Measurements from ENCODE around the gene ZNF384. TPM values are rescaled to one million over a fixed set of nuclear protein-coding genes. Genes with fewer than 3 reads are reported as not detected.

Gene ZNF384
- total and polyA plus RNA-seq, 2 of the 8 experiments (the other 6 are each of a cell fraction or from before 2014, with no cell fraction given), result 59.0 to 59.6 TPM

DNA sequence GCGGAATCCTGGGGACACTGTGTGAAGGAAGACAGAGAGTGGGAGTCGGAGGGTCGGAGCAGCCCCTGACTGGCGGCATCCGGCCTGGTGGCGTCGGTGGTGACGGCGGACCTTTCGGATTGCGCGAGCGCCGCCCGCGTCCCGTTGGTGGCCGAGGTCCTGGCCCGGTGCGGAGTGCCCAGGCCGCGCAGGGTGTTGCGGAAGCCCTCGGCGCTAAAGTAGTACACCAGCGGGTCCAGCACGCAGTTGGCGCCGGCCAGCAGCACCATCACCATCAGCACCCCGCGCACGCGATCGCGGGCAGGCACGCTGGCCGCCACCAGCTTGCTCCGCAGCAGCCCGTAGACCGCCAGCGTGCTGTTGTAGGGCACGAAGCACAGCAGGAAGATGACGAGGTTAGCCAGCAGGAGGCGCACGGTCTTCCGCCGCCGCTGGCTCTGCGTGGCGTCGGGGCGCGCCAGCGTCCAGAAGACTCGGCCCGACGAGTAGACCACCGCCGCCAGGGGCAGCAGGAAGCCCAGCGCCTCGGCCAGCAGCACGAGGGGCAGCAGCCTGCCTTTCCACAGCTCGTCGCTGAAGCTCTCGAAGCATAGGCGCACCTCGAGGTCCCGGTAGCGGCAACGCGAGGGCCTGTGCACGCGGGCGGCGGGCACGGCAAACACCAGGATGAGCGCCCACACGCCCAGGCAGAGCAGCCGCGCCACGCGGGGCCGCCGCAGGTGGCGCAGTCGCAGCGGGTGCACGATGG is 68.9 kb downstream of the ZNF384 start:
- H3K79me1 ChIP-seq (ENCODE audit: low read depth, low read length), result no peaks in the 10 kb centered on the region
- peaks cover 3 to 7% (median 6%) of the 10 kb centered on the region in 4 experiments; a peak in 6 of 7 replicates for H3K4me1 ChIP-seq (replicated peaks in 1 of 4; ENCODE audit: control insufficient read depth in 3 of 4, insufficient read depth in 4 of 4, low read length in 3 of 4)
- no peak overlapping the region for H2BK120ac ChIP-seq (replicated peaks; ENCODE audit: low read depth, low read length)
- no peaks in the 10 kb centered on the region for H4K20me1 ChIP-seq (replicated peaks in 1 of 2; ENCODE audit: control insufficient read depth in 1 of 2, insufficient read depth in 2 of 2, low read length in 2 of 2)
- H3K36me3 ChIP-seq (ENCODE audit: control insufficient read depth in 2 of 4, insufficient read depth in 4 of 4, low read length in 3 of 4), result no peaks in the 10 kb centered on the region
- no peak overlapping the region for H2AK5ac ChIP-seq (ENCODE audit: low read depth, low read length)
- no peak overlapping the region for H3K23ac ChIP-seq (ENCODE audit: insufficient read length)
- H3K4me2 ChIP-seq (ENCODE audit: insufficient read depth in 1 of 2, low read depth in 2 of 2, low read length in 2 of 2), result peak overlapping the region; percentile 56 to 72
- H4K91ac ChIP-seq (replicated peaks; ENCODE audit: insufficient read length, low read length), result peak overlapping the region; percentile 94
- H3K9ac ChIP-seq (replicated peaks in 1 of 4; ENCODE audit: extremely low read depth in 1 of 4, low read depth in 3 of 4, low read length in 3 of 4), result peak overlapping the region in 3 of 4 experiments; percentile 17 to 71 (median 71); a peak in 4 of 7 replicates
- peak overlapping the region; percentile 97 for H4K8ac ChIP-seq (ENCODE audit: extremely low read depth, insufficient read depth, low read length)
- H3K18ac ChIP-seq (ENCODE audit: extremely low read depth, low read length), result peak overlapping the region; percentile 79
- peak overlapping the region; percentile 69; the same call in 1 of the 2 replicates for H2BK5ac ChIP-seq (ENCODE audit: low read depth, low read length)
- ChIA-PET POLR2A (ENCODE audit: partially characterized antibody) (interaction anchor here (0.5 to 4.2 kb wide), 17 partner anchors 12 to 133 kb away, joined by 3 to 18 read pairs (median 3); partner anchors contain the start of genes ACRBP, GAPDH and ZNF384), CTCF (ENCODE audit: partially characterized antibody) (interaction anchor here (0.6 to 8.7 kb wide), 43 partner anchors 8 to 249 kb away, joined by 3 to 146 read pairs (median 5); partner anchors contain the start of genes ACRBP, COPS7A, GNB3 and GPR162)
- no peak for FAIRE-seq
- H2BK15ac ChIP-seq (ENCODE audit: low read length), result no peak overlapping the region
- peak overlapping the region; percentile 61 for H4K5ac ChIP-seq (ENCODE audit: insufficient read length, low read depth, low read length)
- peak overlapping the region; percentile 32; the same call in 1 of the 2 replicates for H2BK12ac ChIP-seq (ENCODE audit: low read depth, low read length)
- no peaks in the 10 kb centered on the region; a peak in 1 of 4 replicates for H3K9me3 ChIP-seq (ENCODE audit: insufficient read depth in 2 of 2, low read depth in 1 of 2, low read length in 1 of 2)
- H3K27me3 ChIP-seq (replicated peaks in 1 of 4; ENCODE audit: control insufficient read depth in 3 of 4, extremely low read depth in 1 of 4, insufficient read depth in 3 of 4, low read length in 3 of 4), result peaks cover 4 to 27% (median 21%) of the 10 kb centered on the region in 4 experiments; a peak in 6 of 7 replicates
- 0 out of 2 replicates have a peak overlapping the region, but pooled peaks have one; percentile 27 for H2BK20ac ChIP-seq (ENCODE audit: low read length)
- peak; percentile 80 to 91 for DNase-seq (ENCODE audit: low read depth in 1 of 2, low spot score in 2 of 2)
- 25% methylated on average over 81 of the region's 88 CpGs; no CpG with 5 or more reads in 1 of the 2 experiments for WGBS, 2 experiments (ENCODE audit: extremely low coverage in 1 of 2, insufficient coverage in 1 of 2, insufficient read length in 1 of 2, insufficient replicate concordance in 2 of 2, low coverage in 1 of 2, low lambda C conversion rate in 2 of 2, missing lambda C conversion rate in 1 of 2)
- H2AFZ ChIP-seq (ENCODE audit: low read length), result peak overlapping the region; percentile 55; the same call in 1 of the 2 replicates
- H3K14ac ChIP-seq (ENCODE audit: insufficient read length), result no peak overlapping the region
- H3K4me3 ChIP-seq (ENCODE audit: extremely low read depth in 1 of 4, insufficient read depth in 2 of 4, low read depth in 3 of 4, low read length in 4 of 4), result peak overlapping the region; percentile 11 to 52 (median 16); a peak in 6 of 8 replicates
- no peaks in the 10 kb centered on the region for H3K79me2 ChIP-seq (ENCODE audit: control insufficient read depth in 1 of 2, insufficient read depth in 2 of 2, low read length in 2 of 2)
- no peak overlapping the region for H3K27ac ChIP-seq (ENCODE audit: low read depth, low read length)
- peaks cover 2% of the 10 kb centered on the region; the same call in 1 of the 2 replicates for H3K23me2 ChIP-seq (ENCODE audit: low read depth, low read length)
- no peak overlapping the region for H3K56ac ChIP-seq (replicated peaks; ENCODE audit: insufficient read length, low read depth, low read length)
- H3K4ac ChIP-seq (replicated peaks; ENCODE audit: insufficient read length, low read depth, low read length), result peak overlapping the region; percentile 94
- TF ChIP-seq BACH1 (IDR thresholded peaks at IDR 0.05; ENCODE audit: low read length) (no peak), POLR2AphosphoS5 (IDR thresholded peaks at IDR 0.05; ENCODE audit: low read depth, low read length) (peak; percentile 67; the same call in 1 of the 2 replicates), BCL11A (IDR thresholded peaks at IDR 0.05; ENCODE audit: low read depth in 2 of 2, low read length in 2 of 2) (no peak), CBX8 (IDR thresholded peaks at IDR 0.05; ENCODE audit: borderline replicate concordance, low read depth, low read length) (no peak), RNF2 (IDR thresholded peaks at IDR 0.05; ENCODE audit: borderline replicate concordance, low read depth, low read length, missing control alignments, poor library complexity, severe bottlenecking) (no peak), JUN (IDR thresholded peaks at IDR 0.05; ENCODE audit: low read depth, low read length) (no peak), POLR2A (IDR thresholded peaks at IDR 0.05; ENCODE audit: control extremely low read depth in 1 of 2, low read depth in 2 of 2, low read length in 2 of 2) (peak in 1 of 2 experiments; percentile 68; a peak in 1 of 3 replicates)
- TF ChIP-seq, protein P1, sequence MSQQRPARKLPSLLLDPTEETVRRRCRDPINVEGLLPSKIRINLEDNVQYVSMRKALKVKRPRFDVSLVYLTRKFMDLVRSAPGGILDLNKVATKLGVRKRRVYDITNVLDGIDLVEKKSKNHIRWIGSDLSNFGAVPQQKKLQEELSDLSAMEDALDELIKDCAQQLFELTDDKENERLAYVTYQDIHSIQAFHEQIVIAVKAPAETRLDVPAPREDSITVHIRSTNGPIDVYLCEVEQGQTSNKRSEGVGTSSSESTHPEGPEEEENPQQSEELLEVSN (IDR thresholded peaks at IDR 0.05), result peak; percentile 99
- TF ChIP-seq, protein P2, sequence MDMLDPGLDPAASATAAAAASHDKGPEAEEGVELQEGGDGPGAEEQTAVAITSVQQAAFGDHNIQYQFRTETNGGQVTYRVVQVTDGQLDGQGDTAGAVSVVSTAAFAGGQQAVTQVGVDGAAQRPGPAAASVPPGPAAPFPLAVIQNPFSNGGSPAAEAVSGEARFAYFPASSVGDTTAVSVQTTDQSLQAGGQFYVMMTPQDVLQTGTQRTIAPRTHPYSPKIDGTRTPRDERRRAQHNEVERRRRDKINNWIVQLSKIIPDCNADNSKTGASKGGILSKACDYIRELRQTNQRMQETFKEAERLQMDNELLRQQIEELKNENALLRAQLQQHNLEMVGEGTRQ (IDR thresholded peaks at IDR 0.05; ENCODE audit: low read length), result no peak

All from H1 (cell line).